Lower leg skin (tissue), 4 donors: Measurements from ENCODE around the gene C1orf87. TPM values are rescaled to one million over a fixed set of nuclear protein-coding genes. Genes with fewer than 3 reads are reported as not detected.
"Not testable (repeated sequence)": the region's sequence is repeated elsewhere in the genome, so short reads cannot be mapped to it uniquely, and the experiment has no call there.

Source experiments
- DNase-seq, 2 donors: peaks; one replicate each; pipeline ENCODE4 v3.0.0-alpha.2; 2019; ENCODE audit warnings: low spot score in 2 of 2
- H3K4me3 ChIP-seq: fragments of 200-600 bp; sonication (generic); 2 replicates; pipeline ENCODE4 v1.5.1; 2017; ENCODE audit warnings: mild to moderate bottlenecking, low read depth; ENCODE audit not compliant: poor library complexity, severe bottlenecking
- POLR2A ChIP-seq, 2 donors: fragments of 450-650 bp; IDR thresholded peaks; one replicate each; pipeline ENCODE4 v1.6.1; 2016 to 2017; ENCODE audit warnings: antibody characterized with exemption in 2 of 2, mild to moderate bottlenecking in 1 of 2, moderate library complexity in 1 of 2
- WGBS, 2 donors: methylation state at CpG; one replicate each; pipeline ENCODE4 v1.1.5; 2018; 5-methylcytosine and 5-hydroxymethylcytosine counted together
- intact Hi-C: fragments of 100-400 bp; cut with DNase I; formaldehyde crosslinking; loops from one replicate; pipeline ENCODE4 v1.15.0; 2023; ENCODE audit warnings: low total_unique reads
- total RNA-seq, 4 donors: library from RNA; depleted of rRNA; stranded (reverse); fragments of >200 nt; gene quantifications; one replicate each; pipeline ENCODE4 v1.1.0, GENCODE V29; 2016
- TF ChIP-seq, protein P1 (sequence below), 3 donors: fragments of 450-650 bp; IDR thresholded peaks; one replicate each; pipeline ENCODE4 v1.5.1; 2016; ENCODE audit warnings: antibody characterized with exemption in 3 of 3, mild to moderate bottlenecking in 3 of 3, moderate library complexity in 2 of 3

The C1orf87 gene
- total RNA-seq, 4 donors from 2014 or later, result 1.3 TPM; not detected in 3

DNA sequence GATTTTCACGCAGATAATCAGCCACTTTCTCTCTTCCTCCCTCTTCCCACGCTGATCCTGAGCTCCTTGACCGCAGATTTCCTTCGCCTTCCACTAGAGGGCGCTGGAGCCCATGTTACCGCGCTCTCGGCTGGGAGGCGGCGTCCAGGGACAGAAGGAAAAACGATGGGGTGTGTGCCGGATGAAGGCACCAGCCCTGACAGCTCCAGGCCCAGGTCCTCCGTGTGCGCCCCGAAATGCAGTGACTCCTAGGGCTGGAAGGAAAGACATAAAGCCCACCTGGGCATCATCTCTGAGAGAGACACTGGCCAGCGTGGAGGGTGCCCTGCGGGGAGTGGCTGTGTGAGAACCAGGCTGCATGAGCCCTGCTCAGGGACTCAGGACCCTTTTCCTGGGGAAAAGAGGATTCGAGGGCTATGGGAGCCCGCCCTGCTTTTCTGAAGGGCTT, 102.1 kb downstream of the C1orf87 start:
- TF ChIP-seq, protein P1, sequence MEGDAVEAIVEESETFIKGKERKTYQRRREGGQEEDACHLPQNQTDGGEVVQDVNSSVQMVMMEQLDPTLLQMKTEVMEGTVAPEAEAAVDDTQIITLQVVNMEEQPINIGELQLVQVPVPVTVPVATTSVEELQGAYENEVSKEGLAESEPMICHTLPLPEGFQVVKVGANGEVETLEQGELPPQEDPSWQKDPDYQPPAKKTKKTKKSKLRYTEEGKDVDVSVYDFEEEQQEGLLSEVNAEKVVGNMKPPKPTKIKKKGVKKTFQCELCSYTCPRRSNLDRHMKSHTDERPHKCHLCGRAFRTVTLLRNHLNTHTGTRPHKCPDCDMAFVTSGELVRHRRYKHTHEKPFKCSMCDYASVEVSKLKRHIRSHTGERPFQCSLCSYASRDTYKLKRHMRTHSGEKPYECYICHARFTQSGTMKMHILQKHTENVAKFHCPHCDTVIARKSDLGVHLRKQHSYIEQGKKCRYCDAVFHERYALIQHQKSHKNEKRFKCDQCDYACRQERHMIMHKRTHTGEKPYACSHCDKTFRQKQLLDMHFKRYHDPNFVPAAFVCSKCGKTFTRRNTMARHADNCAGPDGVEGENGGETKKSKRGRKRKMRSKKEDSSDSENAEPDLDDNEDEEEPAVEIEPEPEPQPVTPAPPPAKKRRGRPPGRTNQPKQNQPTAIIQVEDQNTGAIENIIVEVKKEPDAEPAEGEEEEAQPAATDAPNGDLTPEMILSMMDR (IDR thresholded peaks at IDR 0.05), result peak in 1 of 3 donors; percentile 52
- no peak for TF ChIP-seq POLR2A (IDR thresholded peaks at IDR 0.05)
- DNase-seq, result peak; percentile 49 to 93
- WGBS, 2 donors, result 13 to 17% methylated on average over 19 of the region's 19 CpGs
- intact Hi-C loops, result loop anchor here (10.0 kb wide), 1 partner anchor 993 kb away; no protein-coding TSS in a partner anchor
- H3K4me3 ChIP-seq, result no peak overlapping the region

DNA sequence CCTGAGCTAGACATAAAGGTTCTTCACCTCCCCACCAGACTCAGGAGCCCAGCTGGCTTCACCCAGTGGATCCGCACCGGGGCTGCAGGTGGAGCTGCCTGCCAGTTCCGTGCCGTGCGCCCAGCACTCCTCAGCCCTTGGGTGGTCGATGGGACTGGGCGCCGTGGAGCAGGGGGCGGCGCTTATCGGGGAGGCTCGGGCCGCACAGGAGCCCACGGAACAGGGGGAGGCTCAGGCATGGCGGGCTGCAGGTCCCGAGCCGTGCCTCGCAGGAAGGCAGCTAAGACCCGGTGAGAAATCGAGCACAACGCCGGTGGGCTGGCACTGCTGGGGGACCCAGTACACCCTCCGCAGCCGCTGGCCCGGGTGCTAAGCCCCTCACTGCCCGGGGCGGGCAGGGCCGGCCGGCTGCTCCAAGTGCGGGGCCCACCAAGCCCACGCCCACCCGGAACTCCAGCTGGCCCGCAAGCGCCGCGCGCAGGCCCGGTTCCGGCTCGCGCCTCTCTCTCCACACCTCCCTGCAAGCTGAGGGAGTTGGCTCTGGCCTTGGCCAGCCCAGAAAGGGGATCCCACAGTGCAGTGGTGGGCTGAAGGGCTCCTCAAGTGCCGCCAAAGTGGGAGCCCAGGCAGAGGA, 103.9 kb downstream of the C1orf87 start:
- intact Hi-C loops, result loop anchor here (10.0 kb wide), 1 partner anchor 995 kb away; no protein-coding TSS in a partner anchor
- 93 to 95% methylated on average over 17 to 32 of the region's 42 CpGs for WGBS, 2 donors
- not testable (repeated sequence) for DNase-seq, H3K4me3 ChIP-seq

DNA sequence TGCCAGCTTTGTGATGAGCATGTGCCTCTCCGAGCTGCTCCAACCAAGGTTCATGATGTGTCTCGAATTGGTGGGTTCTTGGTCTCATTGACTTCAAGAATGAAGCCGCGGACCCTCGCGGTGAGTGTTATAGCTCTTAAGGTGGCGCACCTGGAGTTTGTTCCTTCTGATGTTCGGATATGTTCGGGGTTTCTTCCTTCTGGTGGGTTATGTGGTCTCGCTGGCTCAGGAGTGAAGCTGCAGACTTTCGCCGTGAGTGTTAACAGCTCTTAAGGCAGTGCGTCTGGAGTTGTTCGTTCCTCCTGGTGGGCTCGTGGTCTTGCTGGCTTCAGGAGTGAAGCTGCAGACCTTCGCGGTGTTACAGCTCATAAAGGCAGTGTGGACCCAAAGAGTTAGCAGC, 104.8 kb downstream of the C1orf87 start:
- not testable (repeated sequence) for H3K4me3 ChIP-seq

DNA sequence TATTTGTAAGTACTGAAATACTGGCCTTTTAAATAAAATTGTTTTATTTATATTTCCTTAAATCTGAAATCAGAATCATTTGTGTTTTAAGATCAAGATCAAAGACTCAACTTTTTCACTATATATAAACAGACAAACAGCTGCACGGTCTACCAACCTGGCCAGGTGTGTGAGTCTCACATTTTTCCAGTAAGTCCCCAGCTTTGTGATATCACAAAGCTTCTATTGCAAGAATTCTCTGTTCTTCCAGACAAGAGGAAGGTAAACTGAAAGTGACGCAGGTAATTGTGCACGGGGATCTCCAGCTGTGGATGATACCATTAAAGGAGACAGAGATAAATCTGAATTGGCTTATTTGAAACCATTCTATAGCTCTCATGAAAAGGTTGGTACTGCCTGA, 105.8 kb downstream of the C1orf87 start:
- DNase-seq, result no peak
- 88 to 89% methylated on average over 3 of the region's 3 CpGs for WGBS, 2 donors
- TF ChIP-seq POLR2A (IDR thresholded peaks at IDR 0.05), result no peak
- TF ChIP-seq, protein P1 (IDR thresholded peaks at IDR 0.05), result no peak
- intact Hi-C loops, result no loop called here
- no peak overlapping the region for H3K4me3 ChIP-seq

More for the DNA sequence above, 104.8 kb downstream of the C1orf87 start:
- WGBS, 2 donors, result 90 to 94% methylated on average over 17 of the region's 17 CpGs
- intact Hi-C loops, DNase-seq: not testable (repeated sequence)

DNA sequence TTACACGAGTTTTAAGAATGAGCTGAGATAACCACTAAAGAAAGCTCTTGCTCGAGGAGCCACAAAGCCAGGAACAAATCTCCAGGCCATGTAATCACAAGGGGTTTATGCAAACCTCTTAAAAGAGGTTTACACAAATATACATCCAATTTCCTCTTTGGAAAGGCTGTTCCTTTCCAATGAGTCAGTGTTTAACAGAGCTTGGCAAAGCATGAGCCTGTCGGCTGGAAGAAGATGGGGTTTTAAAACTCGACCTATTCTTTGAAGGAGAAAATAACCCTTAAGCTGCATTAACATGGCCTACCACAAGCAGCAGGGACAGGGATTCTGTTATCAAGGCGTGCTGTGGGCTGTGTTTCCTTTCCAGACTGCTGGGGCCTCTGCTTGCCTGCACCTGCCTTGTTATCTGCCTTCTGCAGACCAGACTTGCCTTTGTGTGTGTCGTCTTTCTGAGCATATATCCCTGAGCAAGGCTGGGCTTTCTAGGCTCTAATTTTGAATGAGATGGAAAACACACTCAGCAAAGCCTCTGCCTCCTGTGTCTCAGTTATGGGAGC, 106.4 kb downstream of the C1orf87 start:
- intact Hi-C loops, result no loop called here

DNA sequence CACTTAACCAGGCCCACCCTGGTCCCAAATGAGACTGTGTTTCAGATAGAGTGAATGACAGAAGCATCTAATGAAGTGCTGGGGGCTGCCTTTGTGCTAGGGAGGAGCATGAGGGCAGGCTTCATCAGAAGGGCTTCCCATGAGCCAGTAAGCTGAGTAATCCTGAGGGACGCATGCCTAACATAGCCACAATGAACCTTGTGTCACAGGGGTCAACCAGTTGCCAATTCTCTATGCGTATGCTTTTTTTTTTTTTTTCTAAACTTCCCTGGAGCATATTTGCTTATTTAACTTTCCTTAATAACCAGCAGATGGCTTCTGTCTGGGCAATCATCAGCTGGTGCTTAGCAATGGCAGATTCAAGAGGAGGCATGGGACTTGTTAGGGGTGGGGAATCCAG, 121.5 kb downstream of the C1orf87 start:
- no peak overlapping the region for H3K4me3 ChIP-seq
- WGBS, 2 donors, result 67 to 79% methylated on average over 2 of the region's 2 CpGs
- intact Hi-C loops, result loop anchor here (10.0 kb wide), 1 partner anchor 57 kb away; no protein-coding TSS in a partner anchor
- TF ChIP-seq, protein P1 (IDR thresholded peaks at IDR 0.05), result no peak
- TF ChIP-seq POLR2A (IDR thresholded peaks at IDR 0.05), result no peak
- DNase-seq, result no peak

More for the DNA sequence above, 106.4 kb downstream of the C1orf87 start:
- no peak for TF ChIP-seq POLR2A (IDR thresholded peaks at IDR 0.05)
- TF ChIP-seq, protein P1 (IDR thresholded peaks at IDR 0.05), result no peak
- 34 to 37% methylated on average over 6 of the region's 6 CpGs for WGBS, 2 donors
- DNase-seq, result no peak
- no peak overlapping the region for H3K4me3 ChIP-seq
